ENCODE results near the gene CD1D. TPM values are rescaled to one million over a fixed set of nuclear protein-coding genes. Genes with fewer than 3 reads are reported as not detected.

Gene CD1D
- 3.1 and 3.9 TPM in 2 replicates for total RNA-seq

DNA sequence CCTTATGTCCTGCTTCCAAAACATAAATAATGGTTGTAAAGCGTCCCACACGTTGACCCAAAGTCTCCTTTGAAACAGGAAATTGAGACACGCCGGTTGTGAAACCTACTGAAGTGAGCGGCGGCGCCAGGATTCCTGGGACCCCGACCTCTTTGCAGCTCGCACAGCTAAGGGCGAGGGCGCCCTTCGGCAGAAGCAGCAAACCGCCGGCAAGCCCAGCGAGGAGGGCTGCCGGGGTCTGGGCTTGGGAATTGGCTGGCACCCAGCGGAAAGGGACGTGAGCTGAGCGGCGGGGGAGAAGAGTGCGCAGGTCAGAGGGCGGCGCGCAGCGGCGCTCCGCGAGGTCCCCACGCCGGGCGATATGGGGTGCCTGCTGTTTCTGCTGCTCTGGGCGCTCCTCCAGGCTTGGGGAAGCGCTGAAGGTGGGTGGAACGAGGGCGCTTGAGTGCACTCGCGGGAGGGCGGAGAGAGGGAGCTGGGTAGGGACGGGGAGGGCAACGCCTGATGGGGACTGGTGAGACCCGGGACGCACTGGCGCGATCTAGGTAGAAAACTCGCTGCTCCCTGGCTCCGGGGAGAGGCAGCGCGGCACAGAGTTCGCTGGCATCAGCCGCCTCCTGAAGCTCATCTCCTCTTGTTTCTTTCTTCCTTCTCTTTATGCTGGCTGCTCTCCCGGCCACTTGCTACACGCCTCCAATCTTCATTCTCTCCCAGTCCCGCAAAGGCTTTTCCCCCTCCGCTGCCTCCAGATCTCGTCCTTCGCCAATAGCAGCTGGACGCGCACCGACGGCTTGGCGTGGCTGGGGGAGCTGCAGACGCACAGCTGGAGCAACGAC lies at the start of gene CD1D:
Gene CD1D, plus strand, starts transcription at position 155 of the 836 bp plus-strand sequence. Its CDS starts 207 bp downstream, at position 362.
- Histone ChIP-seq H3K27me3 (ENCODE audit: control insufficient read depth, insufficient read depth, low read length) (no peaks in the 10 kb centered on the region), H3K4me3 (ENCODE audit: low read depth, low read length) (peak within 1 kb of the TSS; percentile 63), H3K36me3 (ENCODE audit: control insufficient read depth, insufficient read depth, low read length) (no peaks in the 10 kb centered on the region)
- DNase-seq (ENCODE audit: low read depth) (peak; percentile 32), FAIRE-seq (no peak)
- TF ChIP-seq, protein P1, sequence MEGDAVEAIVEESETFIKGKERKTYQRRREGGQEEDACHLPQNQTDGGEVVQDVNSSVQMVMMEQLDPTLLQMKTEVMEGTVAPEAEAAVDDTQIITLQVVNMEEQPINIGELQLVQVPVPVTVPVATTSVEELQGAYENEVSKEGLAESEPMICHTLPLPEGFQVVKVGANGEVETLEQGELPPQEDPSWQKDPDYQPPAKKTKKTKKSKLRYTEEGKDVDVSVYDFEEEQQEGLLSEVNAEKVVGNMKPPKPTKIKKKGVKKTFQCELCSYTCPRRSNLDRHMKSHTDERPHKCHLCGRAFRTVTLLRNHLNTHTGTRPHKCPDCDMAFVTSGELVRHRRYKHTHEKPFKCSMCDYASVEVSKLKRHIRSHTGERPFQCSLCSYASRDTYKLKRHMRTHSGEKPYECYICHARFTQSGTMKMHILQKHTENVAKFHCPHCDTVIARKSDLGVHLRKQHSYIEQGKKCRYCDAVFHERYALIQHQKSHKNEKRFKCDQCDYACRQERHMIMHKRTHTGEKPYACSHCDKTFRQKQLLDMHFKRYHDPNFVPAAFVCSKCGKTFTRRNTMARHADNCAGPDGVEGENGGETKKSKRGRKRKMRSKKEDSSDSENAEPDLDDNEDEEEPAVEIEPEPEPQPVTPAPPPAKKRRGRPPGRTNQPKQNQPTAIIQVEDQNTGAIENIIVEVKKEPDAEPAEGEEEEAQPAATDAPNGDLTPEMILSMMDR (IDR thresholded peaks at IDR 0.05; ENCODE audit: insufficient read depth, low read length, severe bottlenecking): no peak

DNA sequence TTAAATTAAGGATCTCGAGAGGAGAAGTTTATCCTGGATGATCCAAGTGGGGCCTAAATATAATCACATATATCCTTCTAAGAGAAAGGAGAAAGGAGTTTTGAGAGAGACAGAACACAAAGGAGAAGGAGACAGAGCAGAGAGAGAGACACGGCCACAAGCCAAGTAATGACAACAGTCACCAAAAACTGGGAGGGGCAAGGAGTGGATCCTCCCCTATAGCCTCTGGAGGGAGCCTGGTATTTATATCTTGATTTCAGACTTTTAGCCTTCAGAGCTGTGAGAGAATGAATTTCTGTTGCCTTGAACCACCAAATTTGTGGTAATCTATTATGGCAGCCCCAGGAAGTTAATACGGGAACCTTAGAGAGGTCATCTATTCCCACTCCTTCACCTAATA lies 49.5 kb upstream of the CD1D start:
- H3K27me3 ChIP-seq (ENCODE audit: control insufficient read depth, insufficient read depth, low read length): no peaks in the 10 kb centered on the region
- TF ChIP-seq, protein P1 (IDR thresholded peaks at IDR 0.05; ENCODE audit: insufficient read depth, low read length, severe bottlenecking): no peak
- DNase-seq (ENCODE audit: low read depth) (no peak), FAIRE-seq (no peak)
- no peak overlapping the region for H3K4me3 ChIP-seq (ENCODE audit: low read depth, low read length)
- no peaks in the 10 kb centered on the region for H3K36me3 ChIP-seq (ENCODE audit: control insufficient read depth, insufficient read depth, low read length)

DNA sequence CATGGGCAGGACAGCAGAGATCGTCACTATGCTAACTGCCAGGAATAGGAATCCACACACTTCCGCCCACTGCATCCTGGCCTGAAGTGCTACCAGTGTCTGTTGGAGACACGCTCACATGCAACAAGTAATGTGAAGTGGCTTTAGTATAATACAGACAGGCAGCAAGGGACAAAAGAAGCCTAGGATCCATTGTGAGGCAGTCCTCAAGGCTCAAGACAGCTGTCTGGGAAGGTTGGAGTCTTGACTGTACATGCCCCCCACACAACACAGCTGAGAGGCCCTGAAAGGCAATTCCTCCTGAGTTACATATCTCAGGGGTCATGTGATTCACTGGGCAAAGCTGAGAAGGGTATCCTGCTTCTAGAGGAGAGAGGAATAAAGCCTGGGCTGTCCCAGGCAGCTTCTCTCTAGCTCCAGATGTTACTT lies 39.9 kb upstream of the CD1D start:
- FAIRE-seq: no peak
- H3K4me3 ChIP-seq (ENCODE audit: low read depth, low read length): no peak overlapping the region
- no peaks in the 10 kb centered on the region for H3K36me3 ChIP-seq (ENCODE audit: control insufficient read depth, insufficient read depth, low read length)
- DNase-seq (ENCODE audit: low read depth): peak; percentile 33
- H3K27me3 ChIP-seq (ENCODE audit: control insufficient read depth, insufficient read depth, low read length): no peaks in the 10 kb centered on the region
- TF ChIP-seq, protein P1 (IDR thresholded peaks at IDR 0.05; ENCODE audit: insufficient read depth, low read length, severe bottlenecking): no peak

DNA sequence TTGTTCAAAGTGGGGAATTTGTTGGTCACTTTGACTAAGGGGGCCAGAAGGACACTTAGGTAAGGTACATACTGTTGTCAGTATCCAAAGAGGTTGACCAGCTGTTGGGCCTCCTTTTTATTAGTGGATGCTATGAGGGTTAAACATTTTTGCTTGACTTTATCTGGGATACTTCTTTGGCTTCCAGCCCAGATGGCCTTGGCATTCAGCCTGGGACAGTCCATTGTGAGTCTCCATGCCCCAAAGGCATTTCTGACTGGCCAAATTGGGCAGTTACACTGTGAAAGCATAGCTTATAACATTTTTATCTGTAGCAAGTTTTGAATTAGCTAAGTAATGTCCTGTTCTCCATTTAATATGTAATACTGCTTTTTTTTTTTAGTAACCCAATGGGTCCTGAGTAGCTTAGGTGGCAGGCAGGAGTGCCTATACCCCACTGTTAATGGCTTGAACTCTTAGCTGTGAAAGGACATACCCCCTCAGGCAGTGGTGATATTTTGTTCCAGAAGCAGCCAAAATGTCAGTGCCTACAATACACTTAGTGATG lies 35.4 kb upstream of the CD1D start:
- TF ChIP-seq, protein P1 (IDR thresholded peaks at IDR 0.05; ENCODE audit: insufficient read depth, low read length, severe bottlenecking): no peak
- H3K36me3 ChIP-seq (ENCODE audit: control insufficient read depth, insufficient read depth, low read length): no peaks in the 10 kb centered on the region
- peak; percentile 74 for DNase-seq (ENCODE audit: low read depth)
- no peaks in the 10 kb centered on the region for H3K27me3 ChIP-seq (ENCODE audit: control insufficient read depth, insufficient read depth, low read length)
- H3K4me3 ChIP-seq (ENCODE audit: low read depth, low read length): no peak overlapping the region
- no peak for FAIRE-seq

DNA sequence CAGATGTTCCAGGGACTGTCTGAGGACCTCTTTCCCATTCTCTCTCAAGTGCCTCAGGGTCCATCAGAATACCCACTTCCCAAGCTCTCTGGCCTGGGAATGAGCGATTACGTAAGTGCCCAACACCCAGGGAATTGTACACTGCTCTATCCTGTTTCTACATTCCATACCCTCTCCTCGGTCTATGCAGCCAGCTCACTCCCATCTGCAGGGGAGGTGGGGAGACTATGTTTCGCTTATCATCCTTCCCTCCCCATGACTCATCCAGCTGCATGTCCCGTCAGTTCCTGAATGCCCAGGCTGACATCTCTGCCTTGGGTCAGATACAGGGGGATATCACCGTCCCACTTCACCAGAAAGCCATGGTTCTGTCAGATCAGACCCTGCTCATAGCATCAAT lies 34.5 kb upstream of the CD1D start:
- peak; percentile 77 for FAIRE-seq
- DNase-seq (ENCODE audit: low read depth): peak; percentile 99
- Histone ChIP-seq H3K27me3 (ENCODE audit: control insufficient read depth, insufficient read depth, low read length) (no peaks in the 10 kb centered on the region), H3K36me3 (ENCODE audit: control insufficient read depth, insufficient read depth, low read length) (no peaks in the 10 kb centered on the region), H3K4me3 (ENCODE audit: low read depth, low read length) (no peak overlapping the region)
- TF ChIP-seq, protein P1 (IDR thresholded peaks at IDR 0.05; ENCODE audit: insufficient read depth, low read length, severe bottlenecking): no peak
